ENCODE measurements around the gene TNK2. TPM values are rescaled to one million over a fixed set of nuclear protein-coding genes. Genes with fewer than 3 reads are reported as not detected.

Gene TNK2
- total and polyA plus RNA-seq, 2 of the 13 experiments (the other 11 are each of a cell fraction or from before 2014, with no cell fraction given): 4.6 to 5.8 TPM

DNA sequence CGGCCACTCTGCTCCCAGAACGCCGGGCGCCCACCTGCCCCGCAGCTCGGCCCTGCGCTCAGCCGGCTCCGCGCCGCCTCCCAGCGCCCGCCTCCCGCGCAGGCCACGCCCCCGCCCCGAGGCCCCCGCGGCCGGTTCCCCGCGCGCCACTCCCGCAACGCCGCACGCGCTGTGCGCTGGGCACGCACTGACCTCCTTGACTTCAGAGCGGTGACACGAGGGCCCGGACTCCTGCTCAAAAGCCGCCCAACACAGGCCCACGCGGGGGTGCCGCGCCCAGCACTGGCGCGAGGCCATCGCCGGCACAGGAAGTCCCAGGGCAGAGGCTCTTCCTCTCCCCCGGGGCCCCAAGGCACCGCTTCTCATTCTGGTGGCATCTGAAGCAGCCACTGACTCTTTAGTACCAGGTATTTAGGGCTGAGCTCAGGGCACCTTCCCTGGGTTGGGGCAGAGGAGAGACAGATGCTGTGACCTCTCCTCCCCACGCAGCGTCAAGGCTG is 12.4 kb downstream of the TNK2 start:
- Histone ChIP-seq H3K79me2 (ENCODE audit: insufficient read depth, low read length) (no peaks in the 10 kb centered on the region), H3K4me2 (ENCODE audit: low read depth, low read length) (peak overlapping the region; percentile 100), H4K20me1 (ENCODE audit: insufficient read depth, low read length) (peaks cover 8% of the 10 kb centered on the region), H3K4me3 (replicated peaks in 1 of 3; ENCODE audit: insufficient read depth in 1 of 3, low read depth in 2 of 3, low read length in 3 of 3) (peak overlapping the region; percentile 51 to 78 (median 69)), H3K27me3 (ENCODE audit: control insufficient read depth in 1 of 2, insufficient read depth in 2 of 2, low read length in 2 of 2) (0 out of 5 replicates have a peak, but pooled peaks cover 0 to 8% of the 10 kb centered on the region in 2 experiments), H3K4me1 (ENCODE audit: insufficient read depth, low read length) (peaks cover 65% of the 10 kb centered on the region), H3K9me3 (ENCODE audit: low read length) (no peaks in the 10 kb centered on the region), H3K27ac (ENCODE audit: extremely low read length, insufficient read depth, low read length) (no peak overlapping the region), H3K9ac (ENCODE audit: insufficient read depth, low read depth, low read length) (peak overlapping the region; percentile 57), H3K36me3 (replicated peaks in 1 of 2; ENCODE audit: control insufficient read depth in 1 of 2, insufficient read depth in 2 of 2, low read length in 2 of 2) (no peaks in the 10 kb centered on the region), H2AFZ (ENCODE audit: low read length) (no peak overlapping the region)
- WGBS (ENCODE audit: low lambda C conversion rate): 0% methylated on average over 2 of the region's 47 CpGs
- FAIRE-seq (no peak), ATAC-seq (peak; percentile 42), DNase-seq (ENCODE audit: low spot score) (no peak)
- in situ Hi-C loops (cut with HindIII; ENCODE audit: extremely low pct_ligation_motif_present, low pct_unique_long_range_greater_than_20kb) (no loop called here), intact Hi-C loops (cut with micrococcal nuclease; ENCODE audit: unreplicated experiment) (loop anchor here (2.0 kb wide), 1 partner anchor 19 kb away; no protein-coding TSS in a partner anchor)
- CTCF ChIA-PET (ENCODE audit: low intra/inter-chr PET ratio, low total read pairs): interaction anchor here (1.3 to 6.1 kb wide), 3 partner anchors 14 to 35 kb away, joined by 4 to 81 read pairs (median 5); no protein-coding TSS in a partner anchor
- POLR2A ChIA-PET: interaction anchor here (1.0 kb wide), 1 partner anchor 17 kb away, joined by 3 read pairs; no protein-coding TSS in a partner anchor
- no TSS peak for BruUV-seq (replicated peaks)
- TF ChIP-seq CBFB (CRISPR knock-in tag; IDR thresholded peaks at IDR 0.05) (no peak), POLR2AphosphoS2 (IDR thresholded peaks at IDR 0.05; ENCODE audit: low read depth, low read length) (no peak), U2AF2 (IDR thresholded peaks at IDR 0.05; ENCODE audit: low read depth, low read length) (no peak), ZNF225 (CRISPR knock-in tag; IDR thresholded peaks at IDR 0.05) (0 out of 2 replicates have a peak, but pooled peaks have one; percentile 28), ZNF772 (CRISPR knock-in tag; IDR thresholded peaks at IDR 0.05) (peak; percentile 68; the same call in 1 of the 2 replicates), ZNF530 (CRISPR knock-in tag; IDR thresholded peaks at IDR 0.05; ENCODE audit: low read depth) (no peak), ZZZ3 (CRISPR knock-in tag; IDR thresholded peaks at IDR 0.05; ENCODE audit: borderline replicate concordance) (no peak), ZNF326 (CRISPR knock-in tag; IDR thresholded peaks at IDR 0.05; ENCODE audit: borderline replicate concordance) (no peak), ZNF331 (CRISPR knock-in tag; IDR thresholded peaks at IDR 0.05) (no peak)
- TF ChIP-seq, protein P1, sequence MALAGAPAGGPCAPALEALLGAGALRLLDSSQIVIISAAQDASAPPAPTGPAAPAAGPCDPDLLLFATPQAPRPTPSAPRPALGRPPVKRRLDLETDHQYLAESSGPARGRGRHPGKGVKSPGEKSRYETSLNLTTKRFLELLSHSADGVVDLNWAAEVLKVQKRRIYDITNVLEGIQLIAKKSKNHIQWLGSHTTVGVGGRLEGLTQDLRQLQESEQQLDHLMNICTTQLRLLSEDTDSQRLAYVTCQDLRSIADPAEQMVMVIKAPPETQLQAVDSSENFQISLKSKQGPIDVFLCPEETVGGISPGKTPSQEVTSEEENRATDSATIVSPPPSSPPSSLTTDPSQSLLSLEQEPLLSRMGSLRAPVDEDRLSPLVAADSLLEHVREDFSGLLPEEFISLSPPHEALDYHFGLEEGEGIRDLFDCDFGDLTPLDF (CRISPR knock-in tag; IDR thresholded peaks at IDR 0.05): no peak
- TF ChIP-seq, protein P2, sequence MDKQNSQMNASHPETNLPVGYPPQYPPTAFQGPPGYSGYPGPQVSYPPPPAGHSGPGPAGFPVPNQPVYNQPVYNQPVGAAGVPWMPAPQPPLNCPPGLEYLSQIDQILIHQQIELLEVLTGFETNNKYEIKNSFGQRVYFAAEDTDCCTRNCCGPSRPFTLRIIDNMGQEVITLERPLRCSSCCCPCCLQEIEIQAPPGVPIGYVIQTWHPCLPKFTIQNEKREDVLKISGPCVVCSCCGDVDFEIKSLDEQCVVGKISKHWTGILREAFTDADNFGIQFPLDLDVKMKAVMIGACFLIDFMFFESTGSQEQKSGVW (CRISPR knock-in tag; IDR thresholded peaks at IDR 0.05; ENCODE audit: borderline replicate concordance): no peak
- TF ChIP-seq, protein P3, sequence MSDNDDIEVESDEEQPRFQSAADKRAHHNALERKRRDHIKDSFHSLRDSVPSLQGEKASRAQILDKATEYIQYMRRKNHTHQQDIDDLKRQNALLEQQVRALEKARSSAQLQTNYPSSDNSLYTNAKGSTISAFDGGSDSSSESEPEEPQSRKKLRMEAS (IDR thresholded peaks at IDR 0.05): peak; percentile 65
- TF ChIP-seq, protein P4, sequence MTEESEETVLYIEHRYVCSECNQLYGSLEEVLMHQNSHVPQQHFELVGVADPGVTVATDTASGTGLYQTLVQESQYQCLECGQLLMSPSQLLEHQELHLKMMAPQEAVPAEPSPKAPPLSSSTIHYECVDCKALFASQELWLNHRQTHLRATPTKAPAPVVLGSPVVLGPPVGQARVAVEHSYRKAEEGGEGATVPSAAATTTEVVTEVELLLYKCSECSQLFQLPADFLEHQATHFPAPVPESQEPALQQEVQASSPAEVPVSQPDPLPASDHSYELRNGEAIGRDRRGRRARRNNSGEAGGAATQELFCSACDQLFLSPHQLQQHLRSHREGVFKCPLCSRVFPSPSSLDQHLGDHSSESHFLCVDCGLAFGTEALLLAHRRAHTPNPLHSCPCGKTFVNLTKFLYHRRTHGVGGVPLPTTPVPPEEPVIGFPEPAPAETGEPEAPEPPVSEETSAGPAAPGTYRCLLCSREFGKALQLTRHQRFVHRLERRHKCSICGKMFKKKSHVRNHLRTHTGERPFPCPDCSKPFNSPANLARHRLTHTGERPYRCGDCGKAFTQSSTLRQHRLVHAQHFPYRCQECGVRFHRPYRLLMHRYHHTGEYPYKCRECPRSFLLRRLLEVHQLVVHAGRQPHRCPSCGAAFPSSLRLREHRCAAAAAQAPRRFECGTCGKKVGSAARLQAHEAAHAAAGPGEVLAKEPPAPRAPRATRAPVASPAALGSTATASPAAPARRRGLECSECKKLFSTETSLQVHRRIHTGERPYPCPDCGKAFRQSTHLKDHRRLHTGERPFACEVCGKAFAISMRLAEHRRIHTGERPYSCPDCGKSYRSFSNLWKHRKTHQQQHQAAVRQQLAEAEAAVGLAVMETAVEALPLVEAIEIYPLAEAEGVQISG (CRISPR knock-in tag; IDR thresholded peaks at IDR 0.05): no peak
- TF ChIP-seq, protein P5, sequence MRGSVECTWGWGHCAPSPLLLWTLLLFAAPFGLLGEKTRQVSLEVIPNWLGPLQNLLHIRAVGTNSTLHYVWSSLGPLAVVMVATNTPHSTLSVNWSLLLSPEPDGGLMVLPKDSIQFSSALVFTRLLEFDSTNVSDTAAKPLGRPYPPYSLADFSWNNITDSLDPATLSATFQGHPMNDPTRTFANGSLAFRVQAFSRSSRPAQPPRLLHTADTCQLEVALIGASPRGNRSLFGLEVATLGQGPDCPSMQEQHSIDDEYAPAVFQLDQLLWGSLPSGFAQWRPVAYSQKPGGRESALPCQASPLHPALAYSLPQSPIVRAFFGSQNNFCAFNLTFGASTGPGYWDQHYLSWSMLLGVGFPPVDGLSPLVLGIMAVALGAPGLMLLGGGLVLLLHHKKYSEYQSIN (CRISPR knock-in tag; IDR thresholded peaks at IDR 0.05; ENCODE audit: borderline replicate concordance): no peak
- TF ChIP-seq, protein P6, sequence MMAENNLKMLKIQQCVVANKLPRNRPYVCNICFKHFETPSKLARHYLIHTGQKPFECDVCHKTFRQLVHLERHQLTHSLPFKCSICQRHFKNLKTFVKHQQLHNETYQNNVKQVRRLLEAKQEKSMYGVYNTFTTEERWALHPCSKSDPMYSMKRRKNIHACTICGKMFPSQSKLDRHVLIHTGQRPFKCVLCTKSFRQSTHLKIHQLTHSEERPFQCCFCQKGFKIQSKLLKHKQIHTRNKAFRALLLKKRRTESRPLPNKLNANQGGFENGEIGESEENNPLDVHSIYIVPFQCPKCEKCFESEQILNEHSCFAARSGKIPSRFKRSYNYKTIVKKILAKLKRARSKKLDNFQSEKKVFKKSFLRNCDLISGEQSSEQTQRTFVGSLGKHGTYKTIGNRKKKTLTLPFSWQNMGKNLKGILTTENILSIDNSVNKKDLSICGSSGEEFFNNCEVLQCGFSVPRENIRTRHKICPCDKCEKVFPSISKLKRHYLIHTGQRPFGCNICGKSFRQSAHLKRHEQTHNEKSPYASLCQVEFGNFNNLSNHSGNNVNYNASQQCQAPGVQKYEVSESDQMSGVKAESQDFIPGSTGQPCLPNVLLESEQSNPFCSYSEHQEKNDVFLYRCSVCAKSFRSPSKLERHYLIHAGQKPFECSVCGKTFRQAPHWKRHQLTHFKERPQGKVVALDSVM (CRISPR knock-in tag; IDR thresholded peaks at IDR 0.05): no peak
